HCT116 (cell line): ENCODE measurements around the gene KANK4. TPM values are rescaled to one million over a fixed set of nuclear protein-coding genes. Genes with fewer than 3 reads are reported as not detected.

Source experiments
- ATAC-seq: fragments of 200-7000 bp; cut with Tn5 transposase; 2 replicates; pipeline ENCODE4 v1.9.1; 2020; ENCODE audit warnings: mild to moderate bottlenecking, moderate library complexity
- BruUV-seq: library from RNA; stranded (reverse); fragments of 400-500 nt; replicated peaks from 2 replicates; lab custom pipeline; 2021; lab: Mats Ljungman, UMichigan
- CTCF ChIA-PET: fragments of 300-600 bp; sonication (Branson Sonifier 250); formaldehyde crosslinking; loops from one replicate; lab custom pipeline; 2021; ENCODE audit warnings: antibody characterized with exemption; lab: Charles Lee
- POLR2A ChIA-PET: fragments of 300-600, 350-600 bp; sonication (Branson Sonifier 250); formaldehyde crosslinking; loops from one replicate; lab custom pipeline; 2021; ENCODE audit warnings: antibody characterized with exemption; lab: Charles Lee
- RAD21 ChIA-PET, 2 experiments: fragments of 300-600 bp; sonication (Branson Sonifier 250); formaldehyde crosslinking; loops; one replicate each; lab custom pipeline; 2023; ENCODE audit warnings: low total read pairs in 2 of 2; ENCODE audit not compliant: uncharacterized antibody in 2 of 2, unreplicated experiment in 2 of 2, low non-redundant PET in 1 of 2; lab: Charles Lee
- DNase-seq: peaks from one replicate; pipeline ENCODE4 v3.0.0-alpha.2; 2010; ENCODE audit warnings: low read depth, low spot score
- H2AFZ ChIP-seq: fragments of 200-600 bp; shearing (Covaris generic), sonication (generic); 2 replicates; pipeline ENCODE4 v1.6.1; 2017; ENCODE audit warnings: low read depth, mixed run types, mixed read lengths, antibody characterized with exemption, low read length; ENCODE audit not compliant: poor library complexity, severe bottlenecking
- H3K27ac ChIP-seq: 2 replicates; pipeline ENCODE4 v1.5.1; 2012; ENCODE audit warnings: low read depth, low read length
- H3K27me3 ChIP-seq: fragments of 200-600 bp; sonication (generic); 2 replicates; pipeline ENCODE4 v1.6.1; 2016; ENCODE audit warnings: mixed run types, low read length, mixed read lengths; ENCODE audit not compliant: insufficient read depth
- H3K36me3 ChIP-seq, 2 experiments: fragments of 200-500 bp in 1 of 2; fragments of 200-600 bp in 1 of 2; sonication (Bioruptor generic) in 1 of 2; sonication (generic) in 1 of 2; 2 replicates each; pipeline versions ENCODE4 v1.5.1 to v1.6.1; 2014 to 2016; ENCODE audit warnings: low read length in 2 of 2, inconsistent platforms in 1 of 2, mixed read lengths in 1 of 2, mixed run types in 1 of 2; ENCODE audit not compliant: insufficient read depth in 2 of 2, control insufficient read depth in 1 of 2
- H3K4me1 ChIP-seq, 2 experiments: fragments of 200-600 bp in 1 of 2; sonication (generic) in 1 of 2; 2 replicates each; pipeline versions ENCODE4 v1.5.1 to v1.6.1; 2012 to 2017; ENCODE audit warnings: low read length in 2 of 2, inconsistent platforms in 1 of 2, mild to moderate bottlenecking in 1 of 2, mixed read lengths in 1 of 2, mixed run types in 1 of 2, moderate library complexity in 1 of 2; ENCODE audit not compliant: insufficient read depth in 2 of 2, control insufficient read depth in 1 of 2
- H3K4me2 ChIP-seq: fragments of 200-600 bp; sonication (generic); 2 replicates; pipeline ENCODE4 v1.6.1; 2017; ENCODE audit warnings: mixed run types, low read length, mixed read lengths
- H3K4me3 ChIP-seq, 2 experiments: fragments of 200-600 bp in 1 of 2; sonication (generic) in 1 of 2; replicated peaks in 1 of 2; 2 replicates each; pipeline ENCODE4 v1.5.1; 2011 to 2016; ENCODE audit warnings: low read length in 2 of 2, control low read depth in 1 of 2, low read depth in 1 of 2, mild to moderate bottlenecking in 1 of 2, mixed read lengths in 1 of 2, mixed run types in 1 of 2
- H3K79me2 ChIP-seq: fragments of 200-600 bp; sonication (generic); 2 replicates; pipeline ENCODE4 v1.6.1; 2017; ENCODE audit warnings: mild to moderate bottlenecking, mixed run types, low read length, moderate library complexity, mixed read lengths; ENCODE audit not compliant: insufficient read depth
- H3K9ac ChIP-seq: fragments of 200-600 bp; sonication (generic); 2 replicates; pipeline ENCODE4 v1.6.1; 2016; ENCODE audit warnings: low read length, mixed read lengths
- H3K9me2 ChIP-seq: fragments of 200-600 bp; sonication (generic), shearing (Covaris generic); 2 replicates; pipeline ENCODE4 v1.6.1; 2017; ENCODE audit warnings: mixed run types, mild to moderate bottlenecking, moderate library complexity; ENCODE audit not compliant: insufficient read depth
- H3K9me3 ChIP-seq, 2 experiments: fragments of 200-500 bp in 1 of 2; fragments of 200-600 bp in 1 of 2; sonication (Bioruptor generic) in 1 of 2; sonication (generic) in 1 of 2; 2 replicates each; pipeline ENCODE4 v1.6.1; 2014 to 2017; ENCODE audit warnings: low read length in 2 of 2, mixed read lengths in 2 of 2, inconsistent platforms in 1 of 2, low read depth in 1 of 2, mild to moderate bottlenecking in 1 of 2, mixed run types in 1 of 2, moderate library complexity in 1 of 2; ENCODE audit not compliant: control insufficient read depth in 1 of 2, insufficient read depth in 1 of 2
- H4K20me1 ChIP-seq: fragments of 200-600 bp; sonication (generic), shearing (Covaris generic); 2 replicates; pipeline ENCODE4 v1.6.1; 2017; ENCODE audit warnings: mixed run types, mild to moderate bottlenecking, moderate library complexity; ENCODE audit not compliant: insufficient read depth
- ATF3 ChIP-seq: IDR thresholded peaks from 2 replicates; pipeline ENCODE4 v1.6.1; 2012
- CBX3 ChIP-seq: IDR thresholded peaks from 2 replicates; pipeline ENCODE4 v1.6.1; 2012; ENCODE audit warnings: low read depth
- CEBPB ChIP-seq: IDR thresholded peaks from 2 replicates; pipeline ENCODE4 v1.6.1; 2012; ENCODE audit warnings: low read depth
- CTCF ChIP-seq, 3 experiments: fragments of 200-600 bp in 1 of 3; sonication (generic) in 1 of 3; IDR thresholded peaks in 2 of 3; conservative IDR thresholded peaks in 1 of 3; 2 replicates each; pipeline ENCODE4 v1.5.1; 2012 to 2017; ENCODE audit warnings: low read depth in 2 of 3, low read length in 2 of 3, antibody characterized with exemption in 1 of 3, borderline replicate concordance in 1 of 3, control low read depth in 1 of 3, mild to moderate bottlenecking in 1 of 3, mixed read lengths in 1 of 3, mixed run types in 1 of 3, moderate library complexity in 1 of 3; ENCODE audit not compliant: insufficient read depth in 1 of 3
- EGR1 ChIP-seq: IDR thresholded peaks from 2 replicates; pipeline ENCODE4 v1.6.1; 2012; ENCODE audit warnings: low read depth
- EZH2 ChIP-seq: fragments of 200-600 bp; sonication (generic); IDR thresholded peaks from 2 replicates; pipeline ENCODE4 v1.6.1; 2017; ENCODE audit warnings: antibody characterized with exemption, mixed run types
- FOSL1 ChIP-seq: IDR thresholded peaks from 2 replicates; pipeline ENCODE4 v1.6.1; 2012; ENCODE audit warnings: low read depth
- JUND ChIP-seq: IDR thresholded peaks from 2 replicates; pipeline ENCODE4 v1.6.1; 2012
- RAD21 ChIP-seq: IDR thresholded peaks from 2 replicates; pipeline ENCODE4 v1.6.1; 2012; ENCODE audit warnings: low read depth, mild to moderate bottlenecking
- REST ChIP-seq: IDR thresholded peaks from 2 replicates; pipeline ENCODE4 v1.6.1; 2012; ENCODE audit warnings: low read depth
- SIN3A ChIP-seq: IDR thresholded peaks from 2 replicates; pipeline ENCODE4 v1.6.1; 2012; ENCODE audit warnings: low read depth
- SP1 ChIP-seq: IDR thresholded peaks from 2 replicates; pipeline ENCODE4 v1.6.1; 2012; ENCODE audit warnings: low read depth
- ZBTB33 ChIP-seq: IDR thresholded peaks from 2 replicates; pipeline ENCODE4 v1.6.1; 2011; ENCODE audit warnings: mild to moderate bottlenecking, low read length, moderate library complexity; ENCODE audit not compliant: insufficient replicate concordance; ENCODE audit errors: extremely low read depth
- intact Hi-C: fragments of 100-400 bp; cut with micrococcal nuclease; formaldehyde crosslinking; loops from 2 replicates; pipeline ENCODE4 v1.10.0; 2022
- total RNA-seq: library from RNA; stranded (reverse); gene quantifications from one replicate; pipeline ENCODE4 v1.2.1, GENCODE V29; 2021; ENCODE audit not compliant: unreplicated experiment

The KANK4 gene
- total RNA-seq, 1 experiment from 2014 or later, result not detected

GRCh38 chr1:62307895-62308492, 11.2 kb downstream of the KANK4 start:
- BruUV-seq, result no TSS peak
- Histone ChIP-seq H3K4me2 (no peak overlapping the region), H3K79me2 (no peaks in the 10 kb centered on the region), H3K4me1 (no peaks in the 10 kb centered on the region), H3K27ac (no peak overlapping the region), H3K4me3 (no peak overlapping the region), H3K27me3 (no peaks in the 10 kb centered on the region), H3K9ac (no peak overlapping the region), H3K36me3 (no peaks in the 10 kb centered on the region), H2AFZ (no peak overlapping the region), H3K9me2 (no peaks in the 10 kb centered on the region), H4K20me1 (no peaks in the 10 kb centered on the region), H3K9me3 (no peaks in the 10 kb centered on the region)
- TF ChIP-seq CBX3 (no peak), ZBTB33 (no peak), SP1 (no peak), CTCF (IDR thresholded peaks at IDR 0.05 in 2 of 3, conservative IDR thresholded peaks at IDR 0.05 in 1 of 3; ENCODE audit: borderline replicate concordance in 1 of 3, insufficient read depth in 1 of 3, low read depth in 2 of 3, low read length in 2 of 3) (no peak), EGR1 (no peak), SIN3A (no peak), FOSL1 (no peak), REST (no peak), EZH2 (no peak), RAD21 (no peak), JUND (no peak), CEBPB (no peak), ATF3 (no peak)
- CTCF ChIA-PET, result no interaction called here
- no peak for DNase-seq
- ATAC-seq, result no peak
- intact Hi-C loops, result no loop called here
- RAD21 ChIA-PET, result no interaction called here
- POLR2A ChIA-PET, result no interaction called here
